Measurements from ENCODE around the gene GFI1B. TPM values are rescaled to one million over a fixed set of nuclear protein-coding genes. Genes with fewer than 3 reads are reported as not detected.

The GFI1B gene
- total RNA-seq, 1 donor from 2014 or later, result not detected

DNA sequence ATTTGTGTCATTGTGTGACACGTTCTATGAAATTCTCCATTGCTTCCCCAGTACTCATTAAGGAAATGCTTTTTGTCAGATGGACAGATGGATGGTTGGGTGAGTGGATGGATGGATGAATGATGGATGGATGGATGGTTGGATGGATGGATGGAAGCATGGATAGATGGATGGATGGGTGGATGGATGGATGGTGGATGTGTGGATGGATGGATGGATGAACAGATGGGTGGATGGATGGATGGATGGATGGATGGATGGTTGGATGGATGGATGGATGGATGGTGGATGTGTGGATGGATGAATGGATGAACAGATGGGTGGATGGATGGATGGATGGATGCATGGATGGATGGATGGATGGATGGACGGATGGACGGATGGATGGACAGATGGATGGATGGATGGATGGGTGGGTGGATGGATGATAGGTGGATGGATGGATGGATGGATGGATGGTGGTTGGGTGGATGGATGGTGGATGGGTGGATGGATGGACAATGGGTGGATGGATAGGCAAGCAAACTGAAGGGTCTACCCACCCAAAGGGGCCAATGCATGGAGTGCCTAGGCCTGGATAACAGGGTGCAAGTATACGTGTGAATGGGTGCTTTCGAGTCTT lies 28.3 kb downstream of the GFI1B start:
- no peak for DNase-seq (ENCODE audit: low read depth)
- TF ChIP-seq, protein P1, sequence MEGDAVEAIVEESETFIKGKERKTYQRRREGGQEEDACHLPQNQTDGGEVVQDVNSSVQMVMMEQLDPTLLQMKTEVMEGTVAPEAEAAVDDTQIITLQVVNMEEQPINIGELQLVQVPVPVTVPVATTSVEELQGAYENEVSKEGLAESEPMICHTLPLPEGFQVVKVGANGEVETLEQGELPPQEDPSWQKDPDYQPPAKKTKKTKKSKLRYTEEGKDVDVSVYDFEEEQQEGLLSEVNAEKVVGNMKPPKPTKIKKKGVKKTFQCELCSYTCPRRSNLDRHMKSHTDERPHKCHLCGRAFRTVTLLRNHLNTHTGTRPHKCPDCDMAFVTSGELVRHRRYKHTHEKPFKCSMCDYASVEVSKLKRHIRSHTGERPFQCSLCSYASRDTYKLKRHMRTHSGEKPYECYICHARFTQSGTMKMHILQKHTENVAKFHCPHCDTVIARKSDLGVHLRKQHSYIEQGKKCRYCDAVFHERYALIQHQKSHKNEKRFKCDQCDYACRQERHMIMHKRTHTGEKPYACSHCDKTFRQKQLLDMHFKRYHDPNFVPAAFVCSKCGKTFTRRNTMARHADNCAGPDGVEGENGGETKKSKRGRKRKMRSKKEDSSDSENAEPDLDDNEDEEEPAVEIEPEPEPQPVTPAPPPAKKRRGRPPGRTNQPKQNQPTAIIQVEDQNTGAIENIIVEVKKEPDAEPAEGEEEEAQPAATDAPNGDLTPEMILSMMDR (IDR thresholded peaks at IDR 0.05; ENCODE audit: insufficient read depth, low read length, severe bottlenecking), result no peak
- Histone ChIP-seq H3K27me3 (ENCODE audit: control insufficient read depth, insufficient read depth, low read length) (peaks cover 2% of the 10 kb centered on the region), H3K4me3 (ENCODE audit: low read depth, low read length) (no peak overlapping the region), H3K36me3 (ENCODE audit: control insufficient read depth, insufficient read depth, low read length) (no peaks in the 10 kb centered on the region)
- FAIRE-seq, result no peak

DNA sequence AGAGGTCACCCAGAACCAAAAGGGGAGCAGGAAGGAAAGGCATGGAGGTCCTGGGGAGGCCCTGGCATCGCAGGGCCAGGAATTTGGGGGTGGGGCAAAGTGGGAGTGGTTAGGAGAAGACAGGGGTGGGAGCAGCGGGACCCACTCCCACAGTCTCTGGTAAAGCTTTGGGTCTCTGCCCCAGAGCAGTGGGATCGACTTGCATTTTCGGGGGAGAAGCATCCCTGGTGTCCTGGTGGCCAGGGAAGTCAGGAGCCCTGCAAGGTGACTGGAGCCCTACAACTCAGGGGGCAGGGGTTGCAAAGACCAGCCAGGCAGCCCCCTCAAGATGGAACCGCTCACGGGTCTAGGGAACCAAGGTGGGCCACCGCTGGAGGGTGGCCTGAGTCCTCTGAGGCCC lies 29.9 kb downstream of the GFI1B start:
- Histone ChIP-seq H3K36me3 (ENCODE audit: control insufficient read depth, insufficient read depth, low read length) (no peaks in the 10 kb centered on the region), H3K27me3 (ENCODE audit: control insufficient read depth, insufficient read depth, low read length) (peaks cover 2% of the 10 kb centered on the region), H3K4me3 (ENCODE audit: low read depth, low read length) (no peak overlapping the region)
- TF ChIP-seq, protein P1 (IDR thresholded peaks at IDR 0.05; ENCODE audit: insufficient read depth, low read length, severe bottlenecking), result no peak
- no peak for DNase-seq (ENCODE audit: low read depth)
- no peak for FAIRE-seq

DNA sequence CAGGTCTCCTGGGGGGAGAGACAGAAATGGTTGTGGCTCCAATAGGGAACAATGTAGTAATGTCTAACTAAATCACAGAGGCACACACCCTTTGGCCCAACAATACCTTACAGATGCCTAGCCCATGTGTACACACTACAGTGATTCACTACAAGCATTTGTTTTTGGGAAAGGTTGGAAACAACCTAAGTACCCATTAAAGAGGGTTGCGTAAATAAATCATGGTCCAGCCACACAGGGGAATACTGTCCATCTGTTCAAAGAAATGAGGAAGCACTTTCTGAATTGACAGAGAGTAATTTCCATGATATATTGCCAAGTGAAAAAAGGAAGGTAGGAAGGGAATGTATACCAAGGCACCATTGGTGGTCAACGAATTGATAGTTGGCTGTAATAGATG lies 30.3 kb downstream of the GFI1B start:
- H3K36me3 ChIP-seq (ENCODE audit: control insufficient read depth, insufficient read depth, low read length), result no peaks in the 10 kb centered on the region
- H3K27me3 ChIP-seq (ENCODE audit: control insufficient read depth, insufficient read depth, low read length), result peaks cover 2% of the 10 kb centered on the region
- peak; percentile 45 for DNase-seq (ENCODE audit: low read depth)
- FAIRE-seq, result no peak
- no peak overlapping the region for H3K4me3 ChIP-seq (ENCODE audit: low read depth, low read length)
- TF ChIP-seq, protein P1 (IDR thresholded peaks at IDR 0.05; ENCODE audit: insufficient read depth, low read length, severe bottlenecking), result no peak

DNA sequence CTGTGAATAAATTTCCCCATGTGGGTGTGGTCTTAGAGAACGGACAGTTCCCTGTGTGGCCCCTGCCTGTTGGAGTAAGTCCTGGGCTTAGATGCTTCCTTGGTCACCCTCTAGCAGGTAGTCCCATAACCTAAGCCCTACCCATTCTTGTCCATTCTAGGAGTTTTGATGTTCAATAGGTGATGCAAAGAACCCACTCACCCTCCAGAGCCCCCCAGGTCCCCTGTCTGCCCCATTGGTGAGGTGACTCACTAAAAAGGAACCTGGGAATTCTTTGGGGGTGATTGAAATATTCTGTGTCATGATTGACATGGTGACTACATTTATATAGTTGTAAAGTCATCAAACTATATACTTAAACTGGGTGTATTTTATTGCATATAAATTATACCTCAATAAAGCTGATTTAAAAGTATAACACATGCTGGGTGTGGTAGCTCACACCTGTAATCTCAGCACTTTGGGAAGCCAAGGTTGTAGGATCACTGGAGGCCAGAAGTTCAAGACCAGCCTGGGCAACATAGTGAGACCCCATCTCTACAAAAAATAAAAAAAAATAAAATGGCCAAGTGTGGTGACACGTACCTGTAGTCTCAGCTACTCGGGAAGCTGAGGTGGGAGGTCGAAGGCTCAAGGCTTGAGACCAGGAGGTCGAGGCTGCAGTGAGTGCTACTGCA lies 31.6 kb downstream of the GFI1B start:
- FAIRE-seq (no peak), DNase-seq (ENCODE audit: low read depth) (no peak)
- TF ChIP-seq, protein P1 (IDR thresholded peaks at IDR 0.05; ENCODE audit: insufficient read depth, low read length, severe bottlenecking), result no peak
- no peaks in the 10 kb centered on the region for H3K36me3 ChIP-seq (ENCODE audit: control insufficient read depth, insufficient read depth, low read length)
- H3K27me3 ChIP-seq (ENCODE audit: control insufficient read depth, insufficient read depth, low read length), result peaks cover 2% of the 10 kb centered on the region
- H3K4me3 ChIP-seq (ENCODE audit: low read depth, low read length), result no peak overlapping the region

DNA sequence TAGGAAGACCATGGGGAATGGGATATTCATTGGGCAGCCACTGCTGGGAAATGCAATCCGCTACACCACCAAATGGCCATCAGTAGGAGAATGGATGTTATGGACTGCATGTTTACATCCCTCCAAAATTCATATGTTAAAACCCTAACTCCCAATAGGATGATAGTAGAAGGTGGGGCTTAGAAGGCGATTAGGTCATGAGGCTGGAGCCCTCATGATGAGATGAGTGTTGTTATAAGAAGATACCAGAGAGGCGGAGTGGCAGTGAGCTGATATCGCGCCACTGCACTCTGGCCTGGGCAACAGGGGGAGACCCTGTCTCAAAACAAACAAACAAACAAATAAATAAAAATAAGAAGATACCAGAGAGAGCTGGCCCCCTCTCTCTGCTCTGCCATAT lies 36.2 kb downstream of the GFI1B start:
- TF ChIP-seq, protein P1 (IDR thresholded peaks at IDR 0.05; ENCODE audit: insufficient read depth, low read length, severe bottlenecking), result no peak
- no peaks in the 10 kb centered on the region for H3K27me3 ChIP-seq (ENCODE audit: control insufficient read depth, insufficient read depth, low read length)
- no peak overlapping the region for H3K4me3 ChIP-seq (ENCODE audit: low read depth, low read length)
- H3K36me3 ChIP-seq (ENCODE audit: control insufficient read depth, insufficient read depth, low read length), result no peaks in the 10 kb centered on the region
- no peak for FAIRE-seq
- DNase-seq (ENCODE audit: low read depth), result no peak
